Activated CD8-positive, alpha-beta memory T cell treated with anti-CD3 and anti-CD28 coated beads for 4 hours (primary cell): ENCODE measurements around the gene UBP1.
"Not testable (repeated sequence)": the region's sequence is repeated elsewhere in the genome, so short reads cannot be mapped to it uniquely, and the experiment has no call there.

ENCODE experiments used
- DNase-seq, 2 donors: peaks; one replicate each; pipeline ENCODE4 v3.0.0-alpha.2; 2020; ENCODE audit warnings: low read depth in 2 of 2

Gene UBP1

DNA sequence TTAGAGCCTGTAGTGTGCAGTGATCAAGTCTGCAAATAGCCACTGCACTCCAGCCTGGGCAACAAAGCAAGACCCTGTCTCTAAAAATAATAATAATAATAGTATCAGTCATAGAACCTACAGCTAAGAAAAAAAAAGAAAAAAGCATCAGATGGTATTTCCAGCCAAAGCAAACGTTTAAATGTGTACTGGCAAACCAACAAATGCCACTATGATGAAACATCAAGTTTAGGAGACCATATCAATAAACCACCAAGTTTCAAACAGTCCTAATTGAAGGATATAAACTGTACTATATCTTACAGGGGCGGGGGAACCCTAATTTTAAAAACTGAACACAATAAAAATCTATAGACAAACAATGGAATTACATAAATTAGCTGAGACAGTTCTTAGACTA is 6.4 kb downstream of the UBP1 start:
- DNase-seq: no peak

DNA sequence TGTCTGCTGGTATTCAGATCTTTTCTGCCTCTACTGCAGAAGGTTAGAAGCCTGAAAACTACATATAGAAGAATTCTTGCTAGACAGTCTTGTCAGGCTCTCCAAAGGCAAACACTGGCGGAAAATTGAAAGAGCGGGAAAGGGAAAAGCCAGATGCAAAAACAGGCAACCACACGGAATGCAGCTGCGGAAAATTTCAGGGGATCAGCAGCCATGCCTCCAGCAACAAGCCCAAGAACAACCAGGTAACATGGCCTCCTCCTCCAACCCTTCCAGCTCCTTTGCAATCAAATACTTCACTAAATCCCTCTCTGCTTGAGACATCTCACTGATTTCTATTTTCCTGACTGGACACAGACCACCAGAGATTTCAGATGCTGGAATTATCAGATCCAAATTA is 9.6 kb downstream of the UBP1 start:
- no peak for DNase-seq

DNA sequence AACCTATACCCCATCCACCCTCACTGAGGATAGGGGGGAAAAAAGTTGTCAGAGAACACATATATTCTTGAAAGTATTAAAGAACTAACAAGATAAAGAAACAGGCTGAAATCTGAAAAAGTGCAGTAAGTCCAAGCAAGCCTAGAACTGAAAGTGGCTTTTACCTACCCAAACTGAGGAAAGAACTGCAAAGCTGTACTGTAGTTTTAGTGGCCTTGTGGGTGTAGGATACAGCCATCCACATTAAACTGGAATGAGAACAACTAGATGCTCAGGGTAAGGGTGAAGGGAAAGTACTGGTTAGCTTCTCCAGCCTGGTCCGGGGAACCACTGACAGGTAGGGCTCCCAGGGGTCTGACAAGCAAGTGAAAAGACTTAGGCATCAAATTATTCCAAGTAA is 10.1 kb downstream of the UBP1 start:
- no peak for DNase-seq

DNA sequence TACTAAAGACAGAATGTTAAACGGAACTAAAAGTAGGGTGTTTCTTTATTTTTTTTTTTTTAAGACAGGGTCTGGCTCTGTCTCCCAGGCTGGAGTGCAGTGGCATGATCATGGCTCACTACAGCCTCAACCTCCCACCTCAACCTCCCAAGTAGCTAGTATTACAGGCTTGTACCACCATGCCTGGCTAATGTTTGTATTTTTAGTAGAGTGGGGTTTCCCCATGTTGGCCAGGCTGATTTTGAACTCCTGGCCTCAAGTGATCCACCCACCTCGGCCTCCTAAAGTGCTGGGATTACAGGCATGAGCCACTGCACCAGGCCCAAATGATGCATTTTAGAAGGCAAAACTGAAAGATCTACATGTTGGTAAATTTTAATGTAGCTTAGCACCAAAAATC is 10.9 kb downstream of the UBP1 start:
- DNase-seq: not testable (repeated sequence)

DNA sequence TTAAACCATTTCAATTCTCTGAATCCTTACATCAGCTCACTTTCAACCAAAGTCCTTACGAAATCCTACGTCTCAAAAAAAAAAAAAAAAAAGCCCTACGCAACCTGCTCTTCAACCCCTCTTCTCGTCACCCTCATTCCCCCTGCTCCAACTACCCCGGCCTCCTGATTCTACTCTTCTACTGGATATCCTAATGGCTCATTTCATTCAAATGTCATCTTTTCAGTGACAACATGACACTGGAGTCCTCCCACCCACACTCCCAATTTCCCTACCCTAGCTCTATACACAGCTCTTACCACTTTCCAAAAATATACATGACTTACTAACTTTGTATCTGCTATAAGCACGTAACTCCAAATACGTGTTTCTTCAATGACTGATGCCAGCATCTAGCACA is 11.5 kb downstream of the UBP1 start:
- DNase-seq: no peak

DNA sequence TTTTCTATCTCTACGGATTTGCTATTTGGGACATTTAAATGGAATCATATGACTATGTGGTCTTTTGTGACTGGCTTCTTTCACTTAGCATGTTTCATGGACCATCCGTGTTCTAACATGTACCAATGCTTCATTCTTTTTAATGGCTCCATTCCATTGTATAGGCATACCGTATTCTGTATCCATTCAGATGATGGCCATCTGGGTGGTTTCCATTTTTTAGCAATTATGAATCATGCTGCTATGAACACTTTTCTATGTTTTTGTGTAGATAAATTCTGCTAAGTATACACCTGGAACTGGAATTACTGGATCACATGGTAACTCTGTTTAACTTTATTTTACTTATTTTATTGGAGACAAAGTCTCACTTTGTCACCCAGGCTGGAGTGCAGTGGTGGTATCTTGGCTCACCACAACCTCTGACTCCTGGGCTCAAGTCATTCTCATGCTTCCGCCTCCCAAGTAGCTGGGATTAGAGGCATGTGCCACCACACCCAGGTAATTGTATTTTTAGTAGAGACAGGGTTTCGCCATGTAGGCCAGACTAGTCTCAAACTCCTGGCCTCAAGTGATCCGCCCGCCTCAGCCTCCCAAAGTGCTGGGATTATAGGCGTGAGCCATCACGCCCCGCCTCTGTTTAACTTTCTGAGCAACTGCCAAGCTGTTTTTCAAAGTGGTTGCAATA is 13.4 kb downstream of the UBP1 start:
- DNase-seq: no peak

DNA sequence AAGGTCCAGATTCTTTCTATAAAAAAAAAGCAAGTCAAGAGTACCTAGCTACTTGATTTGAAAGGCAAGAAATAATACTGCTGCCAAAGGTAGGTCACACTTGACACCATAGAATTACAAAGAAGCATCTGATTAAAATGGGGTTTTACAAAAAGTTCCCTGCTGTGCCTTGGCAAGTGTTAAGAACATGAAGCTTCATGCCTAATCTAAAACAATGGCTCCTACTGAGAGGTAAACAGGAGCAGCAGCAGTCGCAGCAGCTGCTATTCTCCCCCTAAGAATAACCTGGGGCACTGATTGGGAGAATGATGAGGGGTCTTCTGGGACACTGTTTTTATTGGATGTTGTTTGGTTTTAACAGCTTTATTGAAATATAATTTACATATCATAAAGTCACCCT is 14.1 kb downstream of the UBP1 start:
- DNase-seq: no peak

DNA sequence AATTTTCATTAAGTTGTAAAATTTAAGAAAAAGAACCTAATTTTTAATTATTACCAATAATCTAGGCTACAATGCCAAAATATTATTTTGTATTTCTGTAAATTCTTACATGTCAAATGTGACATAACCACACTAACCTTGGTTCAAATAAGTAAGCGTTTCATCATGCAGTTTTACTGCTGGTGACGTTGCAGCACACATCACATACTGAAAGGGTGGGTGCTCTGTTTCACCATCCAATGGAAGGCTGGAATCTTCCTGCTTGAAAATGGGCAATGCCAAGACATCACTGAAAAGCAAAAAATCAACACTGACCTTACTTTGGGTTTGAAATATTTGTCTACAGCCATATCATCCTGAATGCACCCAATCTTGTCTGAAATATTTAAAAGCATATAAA is 14.8 kb downstream of the UBP1 start:
- no peak for DNase-seq

DNA sequence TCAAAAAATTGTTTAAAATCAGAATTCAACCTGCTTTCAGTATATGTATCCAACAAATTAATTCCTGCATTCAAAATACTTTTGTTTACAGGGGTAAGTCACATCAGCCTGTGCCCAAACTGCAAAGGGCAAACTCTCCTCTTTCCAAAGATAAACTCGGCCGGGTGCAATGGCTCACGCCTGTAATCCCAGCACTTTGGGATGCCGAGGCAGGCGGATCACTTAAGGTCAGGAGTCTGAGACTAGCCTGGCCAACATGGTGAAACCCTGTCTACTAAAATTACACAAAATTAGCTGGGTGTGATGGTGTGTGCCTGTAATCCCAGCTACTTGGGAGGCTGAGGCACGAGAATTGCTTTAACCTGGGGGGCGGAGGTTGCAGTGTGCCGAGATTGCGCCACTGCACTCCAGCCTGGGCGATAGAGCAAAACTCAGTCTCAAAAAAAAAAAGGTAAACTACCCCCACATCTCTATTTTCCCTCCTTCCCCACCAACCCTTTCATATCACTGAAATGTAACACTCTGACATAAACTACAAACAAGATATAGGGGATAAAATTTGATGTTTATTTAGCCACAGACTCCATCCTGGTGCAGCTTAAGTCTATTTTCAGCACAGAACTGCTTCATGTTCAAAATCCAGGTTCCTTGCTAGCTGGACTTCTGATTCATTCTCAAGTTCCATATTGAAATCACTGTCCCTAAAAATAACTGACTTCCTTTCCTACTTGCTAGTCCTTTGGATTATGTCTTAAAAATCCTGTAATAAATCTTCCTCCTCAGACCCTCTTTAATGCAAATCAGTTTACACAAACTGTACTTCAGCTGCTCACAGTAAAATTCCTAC is 15.4 kb downstream of the UBP1 start:
- DNase-seq: no peak

DNA sequence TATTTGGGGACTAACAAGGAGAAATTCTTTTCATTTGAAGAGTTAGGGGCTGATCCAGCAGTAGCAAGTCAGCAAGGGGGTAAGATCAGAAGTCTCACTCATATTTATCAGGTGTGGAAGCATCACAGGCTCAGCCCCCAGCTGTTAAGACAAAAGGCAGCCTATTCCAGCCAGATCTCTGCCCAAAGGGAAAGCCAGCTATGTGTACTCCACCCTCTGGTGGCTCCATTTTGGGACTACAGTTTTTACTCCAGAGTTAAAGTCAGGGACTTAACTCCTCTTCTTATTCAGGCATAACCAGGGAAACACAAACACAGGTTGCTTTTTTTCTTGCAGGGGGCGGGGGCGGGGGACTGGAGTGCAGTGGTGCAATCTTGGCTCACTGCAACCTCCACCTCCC is 19.2 kb downstream of the UBP1 start:
- no peak for DNase-seq

DNA sequence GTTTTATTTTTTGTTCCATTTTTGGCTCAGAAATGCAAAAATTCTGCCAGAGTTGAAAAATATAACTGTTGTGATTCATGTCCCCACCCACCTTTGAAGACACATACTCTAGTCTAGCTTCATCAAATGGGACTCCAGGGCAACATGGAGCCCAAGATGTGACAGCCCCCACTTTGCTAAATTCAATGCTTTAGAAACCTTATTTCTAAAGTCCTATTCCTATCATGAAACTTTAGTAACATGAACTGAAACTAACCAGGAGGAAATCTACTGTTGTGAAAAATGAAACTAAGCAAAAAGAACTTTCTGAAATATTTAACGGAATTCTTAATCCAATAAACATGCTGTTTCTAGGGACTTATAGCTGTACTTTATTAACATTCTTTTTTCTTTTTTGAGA is 20.3 kb downstream of the UBP1 start:
- no peak for DNase-seq

DNA sequence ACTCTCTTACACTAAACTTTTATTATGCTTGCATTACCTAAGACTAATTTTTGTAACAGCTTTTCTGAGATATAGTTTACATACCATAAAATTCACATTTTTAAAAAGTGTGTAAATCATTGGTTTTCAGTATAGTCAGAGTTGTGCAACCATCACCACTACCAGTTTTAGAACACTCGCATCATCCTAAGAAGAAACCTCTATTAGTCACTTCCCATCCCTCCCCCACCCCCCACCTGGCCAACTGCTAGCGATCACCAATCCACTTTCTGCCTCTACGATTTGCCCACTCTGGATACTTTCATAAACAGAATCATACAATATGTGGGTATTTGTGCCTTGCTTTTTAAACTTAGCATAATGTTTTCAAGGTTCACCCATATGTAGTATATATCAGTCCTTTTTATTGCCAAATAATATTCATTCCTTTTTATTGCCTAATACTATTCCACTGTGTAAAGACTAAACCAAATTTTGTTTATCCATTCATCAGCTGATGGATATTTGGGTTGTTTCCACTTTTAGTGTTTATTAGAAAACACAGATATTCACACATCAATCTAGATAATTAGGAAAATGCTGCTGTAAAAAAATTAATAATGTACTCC is 23.0 kb downstream of the UBP1 start:
- DNase-seq: no peak

DNA sequence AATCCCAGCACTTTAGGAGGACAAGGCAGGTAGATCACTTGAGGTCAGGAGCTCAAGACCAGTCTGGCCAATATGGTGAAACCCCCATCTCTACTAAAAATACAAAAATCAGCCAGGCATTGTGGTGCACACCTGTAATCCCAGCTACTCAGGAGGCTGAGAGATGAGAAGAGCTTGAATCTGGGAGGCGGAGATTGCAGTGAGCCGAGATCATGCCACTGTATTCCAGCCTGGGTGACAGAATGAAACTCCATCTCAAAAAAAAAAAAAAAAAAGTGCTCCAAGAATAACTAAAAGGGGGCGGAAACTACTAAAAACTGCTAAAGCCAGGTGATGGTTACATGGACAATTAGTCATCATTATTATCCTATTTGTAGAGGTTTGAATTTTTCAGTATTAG is 29.4 kb downstream of the UBP1 start:
- not testable (repeated sequence) for DNase-seq

DNA sequence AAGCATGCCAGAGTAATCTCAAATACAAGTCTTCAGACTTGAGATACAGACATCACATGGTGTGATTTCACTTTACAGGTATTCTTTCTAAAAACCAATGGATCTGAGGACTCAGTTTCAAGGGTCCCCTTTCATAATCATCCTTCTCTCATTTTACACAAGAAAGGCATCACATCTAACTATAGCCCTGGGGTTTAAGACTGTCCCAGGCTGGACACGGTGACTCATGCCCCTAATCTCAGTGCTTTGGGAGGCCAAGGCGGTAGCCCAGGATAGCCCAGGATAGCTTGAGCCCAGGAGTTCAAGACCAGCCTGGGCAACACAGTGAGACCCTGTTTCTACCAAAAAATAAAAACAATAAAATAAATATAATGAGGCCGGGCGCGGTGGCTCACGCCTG is 36.4 kb downstream of the UBP1 start:
- no peak for DNase-seq

DNA sequence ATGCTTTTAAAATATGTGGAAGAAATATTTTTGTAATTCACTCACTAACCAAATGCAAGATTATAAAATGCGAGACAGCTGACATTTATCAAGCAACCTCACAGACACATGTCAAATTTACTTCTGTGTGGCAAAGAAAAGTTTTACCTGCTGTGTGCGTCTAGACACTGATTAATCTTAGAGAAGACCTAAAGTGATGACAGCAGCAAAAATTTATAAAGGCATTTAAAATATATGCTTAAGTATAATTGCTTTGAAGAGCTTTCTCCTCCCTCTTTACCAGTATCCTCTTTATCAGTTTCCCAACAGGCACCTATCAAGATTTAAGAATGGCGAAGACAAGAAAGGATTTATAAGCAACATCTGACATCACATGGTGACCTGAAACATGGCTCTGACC is 37.3 kb downstream of the UBP1 start:
- no peak for DNase-seq

DNA sequence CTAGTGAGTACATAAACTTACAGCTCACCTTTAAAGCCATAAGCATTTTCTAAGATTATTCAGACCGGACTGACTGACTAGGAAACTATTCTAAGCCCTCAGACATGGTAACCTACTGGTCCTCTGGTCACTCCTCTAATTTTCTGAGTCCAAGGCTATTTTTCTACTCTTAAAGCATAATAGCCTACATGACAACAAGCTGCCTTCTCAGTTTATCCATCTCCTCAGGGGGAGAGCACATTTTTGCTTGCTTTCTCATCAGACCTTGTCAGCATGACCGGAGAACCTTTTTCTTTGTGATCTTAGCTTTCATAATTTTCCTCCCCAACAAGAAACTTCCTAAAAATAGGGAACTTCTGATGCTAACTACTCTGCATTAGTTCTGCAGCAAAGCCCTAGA is 38.4 kb downstream of the UBP1 start:
- no peak for DNase-seq

DNA sequence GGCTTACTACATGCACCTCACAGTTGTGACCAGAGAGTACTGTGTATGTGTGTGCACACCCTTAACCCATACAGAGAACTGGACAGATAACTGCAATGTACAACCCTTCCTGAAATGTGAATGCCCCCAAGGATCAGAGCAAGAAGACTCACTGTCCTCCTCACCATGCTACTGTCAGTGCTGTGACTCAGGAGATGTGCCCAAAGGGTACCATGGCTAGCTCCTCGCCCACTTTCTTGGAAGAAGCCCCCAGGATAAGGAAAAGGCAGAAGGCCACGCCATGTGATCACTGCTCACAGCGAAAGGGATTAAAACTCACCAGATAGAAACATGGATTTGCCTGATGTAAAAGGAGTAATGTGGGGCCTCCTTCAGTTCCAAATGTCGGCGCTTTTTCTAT is 41.8 kb downstream of the UBP1 start:
- no peak for DNase-seq

DNA sequence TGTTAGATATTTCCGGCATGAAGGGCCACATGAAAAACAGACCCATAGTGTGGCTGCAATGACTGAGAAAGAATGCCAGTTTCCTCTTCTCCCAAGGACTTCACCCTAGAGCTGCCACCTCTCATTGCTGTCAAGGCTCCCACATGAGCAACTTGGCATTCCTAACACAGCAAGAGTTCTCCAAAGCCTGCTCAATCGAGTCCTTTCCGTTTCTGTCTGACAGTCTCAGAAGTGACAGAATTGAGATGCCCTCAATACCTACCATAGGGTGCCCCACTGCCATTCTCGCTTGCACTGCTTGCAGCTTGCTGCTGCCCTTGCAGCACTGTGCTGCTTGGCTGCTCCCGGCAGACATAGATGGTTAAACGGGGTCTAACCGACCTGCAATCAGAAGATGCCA is 44.3 kb downstream of the UBP1 start:
- DNase-seq: no peak

DNA sequence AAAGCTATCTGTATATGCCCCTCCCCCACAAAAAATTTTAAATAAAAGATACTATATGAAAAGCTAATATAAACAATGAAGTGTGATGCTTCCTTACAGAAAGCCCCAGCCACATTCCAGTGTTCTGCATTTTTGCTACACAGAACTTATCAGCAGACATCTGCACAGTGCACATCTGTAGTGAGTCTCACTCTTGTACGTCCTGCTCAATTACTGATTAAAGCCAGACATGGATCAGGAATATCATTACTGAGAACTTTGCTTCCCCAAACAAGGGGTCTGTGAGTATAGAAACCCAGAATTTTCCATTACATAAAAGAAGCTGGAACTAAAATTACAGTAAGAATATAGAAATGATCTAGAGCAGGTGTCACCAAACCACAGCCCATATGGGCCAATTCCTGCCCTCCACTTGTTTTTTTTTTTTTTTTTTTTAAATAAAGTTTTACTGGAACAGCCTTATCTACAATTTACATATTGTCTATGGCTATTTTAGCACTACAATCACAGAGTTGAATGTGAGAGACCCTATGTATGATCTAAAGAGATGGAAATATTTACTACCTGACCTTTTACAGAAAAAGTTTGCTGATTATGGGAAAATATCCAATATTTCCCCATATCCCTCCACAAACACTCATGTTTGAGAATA is 45.7 kb downstream of the UBP1 start:
- DNase-seq: no peak

DNA sequence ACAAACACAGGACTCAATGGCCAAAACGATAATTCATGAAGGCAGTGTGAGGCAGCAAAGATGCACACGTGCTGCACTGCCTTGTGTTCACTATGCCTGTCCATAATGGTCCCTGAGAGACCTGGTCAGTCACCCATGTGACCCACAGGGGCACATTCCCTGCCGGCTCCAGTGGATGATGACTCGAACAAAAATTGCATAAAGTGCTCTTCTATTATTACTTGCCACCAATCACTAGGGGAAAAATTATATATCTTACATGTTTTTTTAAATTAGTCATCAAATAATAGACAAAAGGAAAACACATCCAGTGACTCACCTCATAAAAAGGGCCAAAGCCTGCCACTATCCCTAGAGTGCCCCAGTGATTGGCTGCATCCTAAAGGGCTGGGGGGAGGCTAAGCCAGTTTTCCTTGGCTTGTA is 47.5 kb downstream of the UBP1 start:
- DNase-seq: no peak

DNA sequence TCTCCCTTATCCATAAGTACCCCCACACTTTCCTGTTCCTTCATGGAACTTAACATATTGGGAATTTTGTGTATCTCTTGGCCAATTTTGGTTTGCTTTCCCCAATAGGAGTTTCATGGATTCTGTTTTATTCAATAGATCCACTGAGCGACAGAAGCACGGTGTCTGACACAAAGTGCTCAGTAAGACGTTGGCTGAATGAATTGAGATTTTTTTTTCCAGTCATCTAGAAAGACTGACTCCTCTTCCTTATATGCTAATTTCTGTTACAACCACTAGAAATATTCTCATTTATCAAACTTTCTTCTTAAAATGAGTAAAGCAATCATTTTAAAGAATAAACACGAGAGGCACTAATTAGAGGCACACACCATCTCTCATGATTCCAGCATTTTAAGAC is 48.1 kb downstream of the UBP1 start:
- no peak for DNase-seq

DNA sequence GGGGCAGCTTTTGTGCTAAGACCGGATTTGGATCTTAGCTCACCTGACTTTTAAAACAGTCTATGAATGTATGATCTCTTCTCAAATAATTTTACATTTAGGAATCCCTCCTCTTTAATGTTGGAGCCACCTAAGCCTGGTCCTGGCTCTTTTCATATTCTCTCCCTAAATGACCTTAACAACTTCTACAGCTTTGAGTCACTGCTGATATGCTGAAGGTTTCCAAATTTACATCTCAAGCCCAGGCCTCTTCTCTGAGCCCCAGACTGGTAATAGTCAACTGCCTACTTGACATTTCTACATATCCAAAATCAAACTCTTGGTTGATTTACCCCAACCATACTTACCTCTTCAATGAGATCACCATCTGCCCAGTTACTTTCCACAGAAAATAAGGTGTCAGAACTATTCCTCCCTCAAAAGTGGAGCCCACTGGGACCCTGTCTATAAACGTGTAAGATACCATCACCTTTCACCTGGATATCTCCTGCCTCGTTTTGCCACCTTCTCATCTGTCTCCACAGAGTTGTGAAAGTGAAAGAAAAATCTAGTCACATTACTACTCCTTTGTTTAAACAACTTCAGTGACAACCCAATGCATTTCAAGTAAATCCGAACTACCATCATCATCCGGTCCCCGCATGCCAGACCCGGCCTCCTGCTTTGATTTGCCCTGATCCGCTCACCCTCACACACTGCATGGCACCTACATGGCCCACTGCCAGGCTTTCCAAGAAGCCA is 48.8 kb downstream of the UBP1 start:
- DNase-seq: no peak
